Karpas-422 (cell line): ENCODE measurements around the gene LAMB1. TPM values are rescaled to one million over a fixed set of nuclear protein-coding genes. Genes with fewer than 3 reads are reported as not detected.
"Not testable (repeated sequence)": the region's sequence is repeated elsewhere in the genome, so short reads cannot be mapped to it uniquely, and the experiment has no call there.

Experiments
- DNase-seq: peaks from one replicate; pipeline ENCODE4 v3.0.0-alpha.2; 2015
- H2AFZ ChIP-seq: fragments of 200-600 bp; sonication (generic); 2 replicates; pipeline ENCODE4 v1.6.1; 2014; ENCODE audit warnings: antibody characterized with exemption, low read length, mixed read lengths
- H3K27ac ChIP-seq: fragments of 200-600 bp; sonication (generic); 2 replicates; pipeline ENCODE4 v1.5.1; 2014; ENCODE audit warnings: mild to moderate bottlenecking, low read length, moderate library complexity
- H3K27me3 ChIP-seq: fragments of 200-600 bp; sonication (generic); 2 replicates; pipeline ENCODE4 v1.6.1; 2014; ENCODE audit warnings: low read length, mixed read lengths
- H3K36me3 ChIP-seq: fragments of 200-600 bp; sonication (generic); 2 replicates; pipeline ENCODE4 v1.6.1; 2014; ENCODE audit warnings: low read length, mixed read lengths; ENCODE audit not compliant: insufficient read depth
- H3K4me1 ChIP-seq: fragments of 200-600 bp; sonication (generic); 2 replicates; pipeline ENCODE4 v1.6.1; 2014; ENCODE audit warnings: mild to moderate bottlenecking, low read length, mixed read lengths
- H3K4me2 ChIP-seq: fragments of 200-600 bp; sonication (generic); 2 replicates; pipeline ENCODE4 v1.6.1; 2014; ENCODE audit warnings: low read length, low read depth, mild to moderate bottlenecking; ENCODE audit not compliant: poor library complexity, severe bottlenecking
- H3K4me3 ChIP-seq: fragments of 200-600 bp; sonication (generic); 2 replicates; pipeline ENCODE4 v1.5.1; 2014; ENCODE audit warnings: mild to moderate bottlenecking, antibody characterized with exemption, low read length, mixed read lengths
- H3K79me2 ChIP-seq: fragments of 200-600 bp; sonication (generic); 2 replicates; pipeline ENCODE4 v1.6.1; 2014; ENCODE audit warnings: mild to moderate bottlenecking, low read length, mixed read lengths
- H3K9ac ChIP-seq: fragments of 200-600 bp; sonication (generic); 2 replicates; pipeline ENCODE4 v1.6.0; 2014; ENCODE audit warnings: low read length
- H3K9me2 ChIP-seq: fragments of 200-600 bp; sonication (generic), shearing (Covaris generic); replicated peaks from 2 replicates; pipeline ENCODE4 v1.6.0; 2014; ENCODE audit warnings: mild to moderate bottlenecking, low read length, moderate library complexity; ENCODE audit not compliant: insufficient read depth
- H3K9me3 ChIP-seq: fragments of 300-700, 200-600 bp; sonication (generic); 2 replicates; pipeline ENCODE4 v1.6.1; 2014; ENCODE audit warnings: low read length, mixed read lengths
- H4K20me1 ChIP-seq: fragments of 200-600 bp; sonication (generic); 2 replicates; pipeline ENCODE4 v1.6.1; 2014; ENCODE audit warnings: mild to moderate bottlenecking, antibody characterized with exemption, low read length, low read depth; ENCODE audit not compliant: insufficient read depth
- total RNA-seq: library from RNA; depleted of rRNA; stranded (reverse); fragments of >200 nt; shearing (Covaris generic); gene quantifications from 2 replicates; pipeline ENCODE4 v1.2.3, GENCODE V29; 2014; ENCODE audit warnings: low replicate concordance

The LAMB1 gene
- total RNA-seq, 1 experiment from 2014 or later, result not detected

GRCh38 chr7:107900496-107901015 lies 102.4 kb downstream of the LAMB1 start:
- H3K4me3 ChIP-seq, result no peak overlapping the region
- peaks cover 16% of the 10 kb centered on the region; the same call in 1 of the 2 replicates for H4K20me1 ChIP-seq
- no peak overlapping the region for H3K27ac ChIP-seq
- no peak for DNase-seq
- no peaks in the 10 kb centered on the region for H3K9me3 ChIP-seq
- H3K4me1 ChIP-seq, result peaks cover 10% of the 10 kb centered on the region
- no peak overlapping the region for H3K9ac ChIP-seq
- no peaks in the 10 kb centered on the region for H3K27me3 ChIP-seq
- H2AFZ ChIP-seq, result no peak overlapping the region
- H3K9me2 ChIP-seq, result no peaks in the 10 kb centered on the region
- H3K36me3 ChIP-seq, result peaks cover 59% of the 10 kb centered on the region
- peaks cover 93% of the 10 kb centered on the region for H3K79me2 ChIP-seq
- H3K4me2 ChIP-seq, result no peak overlapping the region

GRCh38 chr7:107898997-107899594 lies 103.9 kb downstream of the LAMB1 start:
- peaks cover 59% of the 10 kb centered on the region for H3K36me3 ChIP-seq
- H3K27me3 ChIP-seq, result no peaks in the 10 kb centered on the region
- no peak overlapping the region for H3K4me2 ChIP-seq
- peaks cover 10% of the 10 kb centered on the region for H3K4me1 ChIP-seq
- H3K27ac ChIP-seq, result no peak overlapping the region
- peaks cover 16% of the 10 kb centered on the region; the same call in 1 of the 2 replicates for H4K20me1 ChIP-seq
- no peaks in the 10 kb centered on the region for H3K9me3 ChIP-seq
- H3K9me2 ChIP-seq, result no peaks in the 10 kb centered on the region
- no peak for DNase-seq
- H3K4me3 ChIP-seq, result no peak overlapping the region
- H2AFZ ChIP-seq, result no peak overlapping the region
- H3K9ac ChIP-seq, result no peak overlapping the region
- peaks cover 98% of the 10 kb centered on the region for H3K79me2 ChIP-seq

- DNase-seq, H3K27me3 ChIP-seq, H4K20me1 ChIP-seq, H3K9me3 ChIP-seq, H3K9me2 ChIP-seq, H2AFZ ChIP-seq, H3K27ac ChIP-seq: not testable (repeated sequence)
- H3K4me2 ChIP-seq, result peak overlapping the region; percentile 90
- peaks cover 30% of the 10 kb centered on the region; the same call in 1 of the 2 replicates for H3K36me3 ChIP-seq
- peaks cover 29% of the 10 kb centered on the region for H3K4me1 ChIP-seq
- H3K9ac ChIP-seq, result peak overlapping the region; percentile 74
- H3K4me3 ChIP-seq, result peak overlapping the region; percentile 91
- peaks cover 64% of the 10 kb centered on the region for H3K79me2 ChIP-seq
Observed at GRCh38 chr7:107892367-107892741, 110.6 kb downstream of the LAMB1 start.

- Histone ChIP-seq H4K20me1 (0 out of 2 replicates have a peak, but pooled peaks cover 4% of the 10 kb centered on the region), H3K9me2 (no peaks in the 10 kb centered on the region), H3K27ac (no peak overlapping the region; the same call in 1 of the 2 replicates), H3K9me3 (no peaks in the 10 kb centered on the region), H2AFZ (peak overlapping the region; percentile 64; the same call in 1 of the 2 replicates), H3K27me3 (no peaks in the 10 kb centered on the region), H3K4me1 (peaks cover 29% of the 10 kb centered on the region), H3K4me2 (peak overlapping the region; percentile 90), H3K4me3 (peak overlapping the region; percentile 91), H3K36me3 (peaks cover 30% of the 10 kb centered on the region; the same call in 1 of the 2 replicates), H3K79me2 (peaks cover 58% of the 10 kb centered on the region), H3K9ac (peak overlapping the region; percentile 74)
- DNase-seq, result peak; percentile 54
Observed at GRCh38 chr7:107891636-107892366, 111.2 kb downstream of the LAMB1 start.

- DNase-seq, result peak; percentile 97
- peaks cover 29% of the 10 kb centered on the region for H3K4me1 ChIP-seq
- peaks cover 51% of the 10 kb centered on the region for H3K79me2 ChIP-seq
- 0 out of 2 replicates have a peak, but pooled peaks cover 4% of the 10 kb centered on the region for H4K20me1 ChIP-seq
- no peaks in the 10 kb centered on the region for H3K9me2 ChIP-seq
- peak within 1 kb of the TSS; percentile 91 for H3K4me3 ChIP-seq
- H2AFZ ChIP-seq, result peak within 1 kb of the TSS; percentile 96
- peaks cover 24% of the 10 kb centered on the region; the same call in 1 of the 2 replicates for H3K36me3 ChIP-seq
- H3K4me2 ChIP-seq, result peak within 1 kb of the TSS; percentile 90
- peak within 1 kb of the TSS; percentile 74 for H3K9ac ChIP-seq
- no peaks in the 10 kb centered on the region for H3K9me3 ChIP-seq
- H3K27ac ChIP-seq, result peak within 1 kb of the TSS; percentile 39
- no peaks in the 10 kb centered on the region for H3K27me3 ChIP-seq
Observed at GRCh38 chr7:107890962-107891635, 111.9 kb downstream of the LAMB1 start, which contains the start of gene DLD. DLD (plus strand) TSS chr7:107891183; CDS start chr7:107891251, 68 bp downstream.

GRCh38 chr7:107890493-107890961 lies 112.4 kb downstream of the LAMB1 start:
- Histone ChIP-seq H2AFZ (peak overlapping the region; percentile 96), H3K4me2 (peak overlapping the region; percentile 90), H3K36me3 (peaks cover 19% of the 10 kb centered on the region; the same call in 1 of the 2 replicates), H3K4me3 (peak overlapping the region; percentile 91), H3K4me1 (peaks cover 29% of the 10 kb centered on the region), H3K9ac (peak overlapping the region; percentile 74), H3K79me2 (peaks cover 46% of the 10 kb centered on the region), H3K27ac (peak overlapping the region; percentile 39), H3K9me2 (no peaks in the 10 kb centered on the region), H4K20me1 (no peaks in the 10 kb centered on the region), H3K27me3 (no peaks in the 10 kb centered on the region), H3K9me3 (no peaks in the 10 kb centered on the region)
- DNase-seq, result peak; percentile 63

GRCh38 chr7:107889992-107890391 lies 113.0 kb downstream of the LAMB1 start:
- Histone ChIP-seq H4K20me1 (no peaks in the 10 kb centered on the region), H3K9me2 (no peaks in the 10 kb centered on the region), H2AFZ (peak overlapping the region; percentile 96), H3K27me3 (no peaks in the 10 kb centered on the region), H3K27ac (peak overlapping the region; percentile 39; the same call in 1 of the 2 replicates), H3K79me2 (peaks cover 40% of the 10 kb centered on the region), H3K4me1 (peaks cover 29% of the 10 kb centered on the region), H3K9me3 (no peaks in the 10 kb centered on the region), H3K9ac (peak overlapping the region; percentile 74), H3K4me3 (peak overlapping the region; percentile 91), H3K4me2 (peak overlapping the region; percentile 90), H3K36me3 (peaks cover 13% of the 10 kb centered on the region; the same call in 1 of the 2 replicates)
- DNase-seq, result peak; percentile 44
